K562 (cell line): ENCODE data around the gene BCAR3. TPM values are rescaled to one million over a fixed set of nuclear protein-coding genes. Genes with fewer than 3 reads are reported as not detected.

ENCODE experiments used
- CHD4 ChIP-seq: fragments of 200-600 bp; sonication (generic); IDR thresholded peaks from 3 replicates; pipeline ENCODE4 v1.6.1; 2012; ENCODE audit warnings: low read depth, mild to moderate bottlenecking, mixed read lengths, low read length, inconsistent platforms; ENCODE audit not compliant: insufficient read depth, insufficient replicate concordance, poor library complexity, severe bottlenecking
- ETS2 ChIP-seq: IDR thresholded peaks from 2 replicates; pipeline ENCODE4 v1.6.1; 2016; ENCODE audit warnings: borderline replicate concordance, missing genetic modification characterization, mild to moderate bottlenecking, moderate library complexity, missing compliant biosample characterization; ENCODE audit not compliant: poor library complexity, severe bottlenecking
- MTA2 ChIP-seq: fragments of 450-650 bp; IDR thresholded peaks from 2 replicates; pipeline ENCODE4 v1.6.1; 2016; ENCODE audit warnings: low read depth
- PCBP1 ChIP-seq: fragments of 200-400 bp; formaldehyde crosslinking; IDR thresholded peaks from 2 replicates; pipeline ENCODE4 v1.6.1; 2018; ENCODE audit warnings: mild to moderate bottlenecking, low read depth, low read length; ENCODE audit not compliant: poor library complexity, severe bottlenecking
- RBM25 ChIP-seq: fragments of 200-400 bp; formaldehyde crosslinking; IDR thresholded peaks from 2 replicates; pipeline ENCODE4 v1.6.1; 2018; ENCODE audit warnings: low read length, low read depth, moderate library complexity; ENCODE audit not compliant: severe bottlenecking
- SAFB ChIP-seq: fragments of 200-400 bp; formaldehyde crosslinking; IDR thresholded peaks from 2 replicates; pipeline ENCODE4 v1.6.1; 2017; ENCODE audit warnings: low read depth, low read length, borderline replicate concordance
- TCFL5 ChIP-seq: fragments of 250-450 bp; sonication (Bioruptor Pico); conservative IDR thresholded peaks from 2 replicates; pipeline ENCODE4 v1.6.1; 2021; ENCODE audit warnings: mild to moderate bottlenecking, moderate library complexity, matching md5 sums
- ZNF174 ChIP-seq: fragments of 250-450 bp; sonication (Bioruptor Pico); IDR thresholded peaks from 2 replicates; pipeline ENCODE4 v1.4.0; 2020; ENCODE audit warnings: mild to moderate bottlenecking
- polyA plus RNA-seq, 8 experiments: library from polyadenylated mRNA; depleted of rRNA in 4 of 8; stranded (reverse) in 5 of 8; unstranded in 3 of 8; fragments of >200 nt; fragmentation: Nextera tagmentation in 2 of 8; fragmentation: Illumina TruSeq in 1 of 8; extraction: Ambion mirVana in 2 of 8; extraction: Trizol in 1 of 8; gene quantifications; 2 replicates each; pipeline versions ENCODE4 v1.2.1 to v1.2.3, GENCODE V29; 2011 to 2014; ENCODE audit warnings: inconsistent platforms in 1 of 8, missing spikeins in 1 of 8
- total RNA-seq, 7 experiments: library from RNA; depleted of rRNA in 6 of 7; stranded (reverse); fragments of >200 nt in 6 of 7; fragmentation: Illumina TruSeq in 2 of 7; extraction: Trizol in 2 of 7; gene quantifications; 2 replicates each; pipeline versions ENCODE4 v1.2.1 to v1.2.3, GENCODE V29; 2011 to 2021; ENCODE audit warnings: low replicate concordance in 1 of 7
- TF ChIP-seq, protein P1 (sequence below), 2 experiments: fragments of 200-800 bp in 1 of 2; sonication (Bioruptor generic) in 1 of 2; sonication (generic) in 1 of 2; formaldehyde crosslinking in 1 of 2; IDR thresholded peaks in 1 of 2; conservative IDR thresholded peaks in 1 of 2; 2 replicates each; pipeline versions ENCODE4 v1.5.0 to v1.6.1; 2016 to 2020; ENCODE audit warnings: missing compliant biosample characterization in 1 of 2, missing genetic modification characterization in 1 of 2, missing genetic modification reagents in 1 of 2
- TF ChIP-seq, protein P2 (sequence below), 2 experiments: fragments of 450-650 bp in 1 of 2; sonication (generic) in 1 of 2; formaldehyde crosslinking; conservative IDR thresholded peaks; 2 replicates each; pipeline versions ENCODE4 v1.4.0 to v1.8.1; 2020 to 2022; ENCODE audit warnings: mild to moderate bottlenecking in 1 of 2, missing genetic modification reagents in 1 of 2
- TF ChIP-seq, protein P3 (sequence below): fragments of 250-450 bp; sonication (Bioruptor Pico); IDR thresholded peaks from 2 replicates; pipeline ENCODE4 v1.5.1; 2021; ENCODE audit warnings: mild to moderate bottlenecking

BCAR3 gene
- total and polyA plus RNA-seq, 9 of the 15 experiments (the other 6 are each of a cell fraction or from before 2014, with no cell fraction given) = 1.8 to 6.3 (median 3.8) TPM

DNA sequence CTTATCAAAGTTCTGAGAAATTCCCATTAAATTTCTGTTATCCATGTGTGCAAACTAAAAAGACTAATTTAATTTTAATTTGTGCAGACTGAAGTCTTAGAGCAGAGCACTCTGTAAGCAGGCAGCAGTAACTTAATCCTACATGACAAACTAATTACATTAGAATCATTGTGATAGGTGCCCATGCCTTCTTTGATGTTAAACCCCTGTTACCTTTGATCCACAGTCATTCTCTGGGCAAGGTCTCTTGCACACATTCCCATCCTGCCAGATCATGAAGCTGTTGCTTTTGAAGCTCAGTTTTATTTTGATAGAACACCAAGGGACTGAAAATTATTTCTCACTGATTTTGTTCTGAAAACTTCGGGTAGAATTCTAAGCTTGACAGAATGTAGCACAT, 77.2 kb downstream of the BCAR3 start (continued):
- no peak for TF ChIP-seq CHD4
- no peak for TF ChIP-seq ETS2 (tag)
- no peak for TF ChIP-seq MTA2
- TF ChIP-seq, protein P1, sequence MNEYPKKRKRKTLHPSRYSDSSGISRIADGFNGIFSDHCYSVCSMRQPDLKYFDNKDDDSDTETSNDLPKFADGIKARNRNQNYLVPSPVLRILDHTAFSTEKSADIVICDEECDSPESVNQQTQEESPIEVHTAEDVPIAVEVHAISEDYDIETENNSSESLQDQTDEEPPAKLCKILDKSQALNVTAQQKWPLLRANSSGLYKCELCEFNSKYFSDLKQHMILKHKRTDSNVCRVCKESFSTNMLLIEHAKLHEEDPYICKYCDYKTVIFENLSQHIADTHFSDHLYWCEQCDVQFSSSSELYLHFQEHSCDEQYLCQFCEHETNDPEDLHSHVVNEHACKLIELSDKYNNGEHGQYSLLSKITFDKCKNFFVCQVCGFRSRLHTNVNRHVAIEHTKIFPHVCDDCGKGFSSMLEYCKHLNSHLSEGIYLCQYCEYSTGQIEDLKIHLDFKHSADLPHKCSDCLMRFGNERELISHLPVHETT (CRISPR knock-in tag; conservative IDR thresholded peaks at IDR 0.05 in 1 of 2, IDR thresholded peaks at IDR 0.05 in 1 of 2) = no peak
- no peak for TF ChIP-seq ZNF174 (CRISPR knock-in tag)
- TF ChIP-seq, protein P2, sequence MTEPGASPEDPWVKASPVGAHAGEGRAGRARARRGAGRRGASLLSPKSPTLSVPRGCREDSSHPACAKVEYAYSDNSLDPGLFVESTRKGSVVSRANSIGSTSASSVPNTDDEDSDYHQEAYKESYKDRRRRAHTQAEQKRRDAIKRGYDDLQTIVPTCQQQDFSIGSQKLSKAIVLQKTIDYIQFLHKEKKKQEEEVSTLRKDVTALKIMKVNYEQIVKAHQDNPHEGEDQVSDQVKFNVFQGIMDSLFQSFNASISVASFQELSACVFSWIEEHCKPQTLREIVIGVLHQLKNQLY (CRISPR knock-in tag; conservative IDR thresholded peaks at IDR 0.05) = no peak
- TF ChIP-seq SAFB = no peak
- TF ChIP-seq RBM25 = no peak
- TF ChIP-seq, protein P3, sequence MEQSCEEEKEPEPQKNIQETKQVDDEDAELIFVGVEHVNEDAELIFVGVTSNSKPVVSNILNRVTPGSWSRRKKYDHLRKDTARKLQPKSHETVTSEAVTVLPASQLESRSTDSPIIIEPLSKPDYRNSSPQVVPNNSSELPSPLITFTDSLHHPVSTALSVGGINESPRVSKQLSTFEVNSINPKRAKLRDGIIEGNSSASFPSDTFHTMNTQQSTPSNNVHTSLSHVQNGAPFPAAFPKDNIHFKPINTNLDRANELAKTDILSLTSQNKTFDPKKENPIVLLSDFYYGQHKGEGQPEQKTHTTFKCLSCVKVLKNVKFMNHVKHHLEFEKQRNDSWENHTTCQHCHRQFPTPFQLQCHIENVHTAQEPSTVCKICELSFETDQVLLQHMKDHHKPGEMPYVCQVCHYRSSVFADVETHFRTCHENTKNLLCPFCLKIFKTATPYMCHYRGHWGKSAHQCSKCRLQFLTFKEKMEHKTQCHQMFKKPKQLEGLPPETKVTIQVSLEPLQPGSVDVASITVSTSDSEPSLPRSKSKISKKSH (CRISPR knock-in tag) = no peak
- TF ChIP-seq PCBP1 = no peak
- TF ChIP-seq TCFL5 (CRISPR knock-in tag) = no peak
